Uterus (tissue), 4 donors: ENCODE results near the gene KCNAB2. TPM values are rescaled to one million over a fixed set of nuclear protein-coding genes. Genes with fewer than 3 reads are reported as not detected.

Experiments used
- DNase-seq, 2 donors: peaks; one replicate each; pipeline ENCODE4 v3.0.0-alpha.2; 2019 to 2020
- H3K27ac ChIP-seq, 2 donors: fragments of 200-600 bp; sonication (generic); 1 replicate in 1 of 2; 2 replicates in 1 of 2; pipeline ENCODE4 v1.5.1; 2016 to 2018
- H3K27me3 ChIP-seq, 2 donors: fragments of 200-600 bp; sonication (generic); one replicate each; pipeline ENCODE4 v1.5.1; 2018 to 2019; ENCODE audit warnings: control low read depth in 1 of 2
- H3K36me3 ChIP-seq, 2 donors: fragments of 200-600 bp; sonication (generic); one replicate each; pipeline ENCODE4 v1.5.1; 2019; ENCODE audit warnings: control low read depth in 1 of 2
- H3K4me1 ChIP-seq, 2 donors: fragments of 200-600 bp; sonication (generic); one replicate each; pipeline ENCODE4 v1.5.1; 2018 to 2019; ENCODE audit warnings: control low read depth in 1 of 2
- H3K4me3 ChIP-seq, 2 donors: fragments of 200-600 bp; sonication (generic); 1 replicate in 1 of 2; 2 replicates in 1 of 2; pipeline ENCODE4 v1.5.1; 2018 to 2019; ENCODE audit warnings: mild to moderate bottlenecking in 1 of 2
- H3K9me3 ChIP-seq, 2 donors: fragments of 200-600 bp; sonication (generic); one replicate each; pipeline ENCODE4 v1.5.1; 2019; ENCODE audit warnings: control low read depth in 1 of 2
- POLR2A ChIP-seq, 2 donors: fragments of 450-650 bp; IDR thresholded peaks; one replicate each; pipeline ENCODE4 v1.6.1; 2016; ENCODE audit warnings: antibody characterized with exemption in 2 of 2, mild to moderate bottlenecking in 1 of 2, moderate library complexity in 1 of 2
- intact Hi-C: fragments of 100-400 bp; cut with DNase I; formaldehyde crosslinking; loops from one replicate; pipeline ENCODE4 v1.15.1; 2023; ENCODE audit warnings: low total_unique reads
- total RNA-seq, 4 donors: library from RNA; depleted of rRNA in 3 of 4; stranded (reverse); fragments of >200 nt in 3 of 4; gene quantifications; one replicate each; pipeline versions ENCODE4 v1.1.0 to v1.2.4, GENCODE V29; 2014 to 2023
- TF ChIP-seq, protein P1 (sequence below), 4 experiments: fragments of 200-600 bp in 2 of 4; fragments of 450-650 bp in 2 of 4; sonication (generic) in 2 of 4; IDR thresholded peaks; one replicate each; pipeline ENCODE4 v1.5.1; 2016 to 2019; ENCODE audit warnings: antibody characterized with exemption in 4 of 4, mild to moderate bottlenecking in 2 of 4, moderate library complexity in 1 of 4
- donor health status: DM: yes; HTN: yes; CAD: no.

The KCNAB2 gene
- total RNA-seq, 4 donors from 2014 or later = 1.5 to 21.2 (median 12.9) TPM

DNA sequence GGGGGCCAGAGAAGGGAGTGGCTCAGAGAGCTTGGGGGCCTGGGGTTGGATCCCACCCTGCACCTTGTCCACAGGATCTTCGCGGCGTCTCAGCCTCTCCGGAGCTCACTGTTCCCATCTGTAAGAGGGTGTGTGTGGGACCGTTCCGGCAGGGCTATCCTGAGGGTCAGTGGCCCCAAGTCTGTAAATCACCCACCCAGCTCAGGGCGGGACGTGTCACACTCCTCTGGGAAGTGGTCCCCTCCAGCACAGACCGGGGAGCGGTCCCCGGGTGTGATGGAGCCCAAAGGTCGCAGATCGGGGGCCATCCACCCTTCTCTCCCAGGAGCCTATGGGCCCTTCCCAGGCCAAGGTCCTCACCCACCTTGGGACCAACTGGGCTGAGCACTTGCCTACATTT is 40.0 kb downstream of the KCNAB2 start:
- TF ChIP-seq, protein P1, sequence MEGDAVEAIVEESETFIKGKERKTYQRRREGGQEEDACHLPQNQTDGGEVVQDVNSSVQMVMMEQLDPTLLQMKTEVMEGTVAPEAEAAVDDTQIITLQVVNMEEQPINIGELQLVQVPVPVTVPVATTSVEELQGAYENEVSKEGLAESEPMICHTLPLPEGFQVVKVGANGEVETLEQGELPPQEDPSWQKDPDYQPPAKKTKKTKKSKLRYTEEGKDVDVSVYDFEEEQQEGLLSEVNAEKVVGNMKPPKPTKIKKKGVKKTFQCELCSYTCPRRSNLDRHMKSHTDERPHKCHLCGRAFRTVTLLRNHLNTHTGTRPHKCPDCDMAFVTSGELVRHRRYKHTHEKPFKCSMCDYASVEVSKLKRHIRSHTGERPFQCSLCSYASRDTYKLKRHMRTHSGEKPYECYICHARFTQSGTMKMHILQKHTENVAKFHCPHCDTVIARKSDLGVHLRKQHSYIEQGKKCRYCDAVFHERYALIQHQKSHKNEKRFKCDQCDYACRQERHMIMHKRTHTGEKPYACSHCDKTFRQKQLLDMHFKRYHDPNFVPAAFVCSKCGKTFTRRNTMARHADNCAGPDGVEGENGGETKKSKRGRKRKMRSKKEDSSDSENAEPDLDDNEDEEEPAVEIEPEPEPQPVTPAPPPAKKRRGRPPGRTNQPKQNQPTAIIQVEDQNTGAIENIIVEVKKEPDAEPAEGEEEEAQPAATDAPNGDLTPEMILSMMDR (IDR thresholded peaks at IDR 0.05) = no peak
- TF ChIP-seq POLR2A (IDR thresholded peaks at IDR 0.05) = no peak
- DNase-seq = no peak
- H3K27me3 ChIP-seq = no peaks in the 10 kb centered on the region
- no peaks in the 10 kb centered on the region for H3K4me1 ChIP-seq
- no peaks in the 10 kb centered on the region for H3K9me3 ChIP-seq
- H3K4me3 ChIP-seq = no peak overlapping the region
- H3K36me3 ChIP-seq = no peaks in the 10 kb centered on the region
- intact Hi-C loops = no loop called here
- no peak overlapping the region for H3K27ac ChIP-seq

DNA sequence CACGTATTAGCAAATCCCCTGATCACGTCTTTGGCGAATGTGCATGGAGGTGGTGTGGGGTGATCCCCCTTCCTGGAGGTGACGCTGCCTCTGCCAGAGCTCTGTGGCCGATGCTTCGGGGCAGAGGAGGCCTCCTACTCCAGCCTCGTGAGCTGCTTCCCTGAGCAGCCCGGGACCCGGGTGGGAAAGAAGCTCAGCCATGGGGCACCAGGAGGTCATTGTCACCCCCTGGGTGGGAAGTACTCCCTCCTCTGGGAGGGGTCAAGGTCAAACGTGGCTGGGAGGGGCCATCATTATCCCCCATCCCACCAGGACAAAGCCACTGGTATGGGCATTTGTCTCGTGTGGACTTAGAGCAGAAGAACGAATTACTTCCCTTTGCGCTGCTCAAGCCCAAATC is 40.7 kb downstream of the KCNAB2 start:
- Histone ChIP-seq H3K9me3 (no peaks in the 10 kb centered on the region), H3K4me3 (no peak overlapping the region), H3K27ac (no peak overlapping the region), H3K27me3 (no peaks in the 10 kb centered on the region), H3K4me1 (no peaks in the 10 kb centered on the region), H3K36me3 (no peaks in the 10 kb centered on the region)
- TF ChIP-seq, protein P1 (IDR thresholded peaks at IDR 0.05) = no peak
- TF ChIP-seq POLR2A (IDR thresholded peaks at IDR 0.05) = no peak
- no peak for DNase-seq
- intact Hi-C loops = no loop called here

DNA sequence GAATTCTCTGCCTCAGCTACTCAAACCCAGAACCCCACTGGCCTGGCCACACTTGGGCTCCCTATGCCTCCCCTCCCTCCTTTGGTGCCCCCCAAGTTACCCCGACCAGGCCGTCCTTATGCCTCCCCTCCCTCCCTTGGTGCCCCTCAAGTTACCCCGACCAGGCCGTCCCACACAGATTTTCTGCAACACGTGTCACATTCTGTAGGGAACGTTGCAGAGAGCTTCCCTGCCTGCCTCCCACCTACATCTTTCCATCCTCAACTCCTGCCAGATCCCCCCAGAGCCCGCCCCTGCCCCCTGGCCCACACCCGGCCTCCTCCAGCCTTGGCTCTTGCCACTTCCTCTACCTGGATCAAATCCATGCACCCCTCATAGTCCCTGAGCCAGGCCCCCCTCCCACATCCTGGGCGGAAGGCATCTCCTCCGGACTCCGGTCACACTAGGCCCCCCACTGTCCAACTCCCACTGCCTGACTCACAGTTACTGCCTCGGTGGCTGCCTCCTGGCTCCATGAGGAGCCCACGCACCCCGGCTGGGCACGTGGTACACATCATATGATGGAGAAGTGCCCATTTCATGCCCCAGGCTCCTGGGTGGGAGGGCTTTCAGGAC is 41.2 kb downstream of the KCNAB2 start:
- intact Hi-C loops = no loop called here
- H3K27ac ChIP-seq = no peak overlapping the region

DNA sequence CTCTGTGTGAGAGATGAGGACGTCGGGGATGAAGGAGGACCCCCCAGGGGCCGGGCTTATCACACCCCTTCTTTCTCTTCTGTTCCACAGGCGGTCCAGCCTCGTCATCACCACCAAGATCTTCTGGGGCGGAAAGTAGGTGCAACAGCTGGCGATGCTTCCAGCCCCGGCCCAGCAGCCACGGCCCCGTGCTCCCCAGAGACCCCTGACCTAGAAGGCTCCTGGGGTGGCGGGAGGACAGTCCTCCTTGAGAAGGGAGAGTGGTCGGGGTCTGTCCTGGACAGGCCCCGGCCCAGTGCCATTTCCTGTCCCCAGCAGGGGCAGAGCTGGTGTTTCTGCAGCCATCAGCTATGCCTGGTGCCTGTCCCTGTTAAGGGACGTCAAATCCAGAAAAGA is 41.7 kb downstream of the KCNAB2 start:
- Histone ChIP-seq H3K4me1 (no peaks in the 10 kb centered on the region), H3K4me3 (no peak overlapping the region), H3K27me3 (no peaks in the 10 kb centered on the region), H3K9me3 (no peaks in the 10 kb centered on the region), H3K27ac (no peak overlapping the region), H3K36me3 (no peaks in the 10 kb centered on the region)
- DNase-seq = no peak
- intact Hi-C loops = no loop called here
- TF ChIP-seq, protein P1 (IDR thresholded peaks at IDR 0.05) = no peak
- TF ChIP-seq POLR2A (IDR thresholded peaks at IDR 0.05) = no peak

More for the DNA sequence above, 41.2 kb downstream of the KCNAB2 start:
- Histone ChIP-seq H3K27me3 (no peaks in the 10 kb centered on the region), H3K9me3 (no peaks in the 10 kb centered on the region), H3K36me3 (no peaks in the 10 kb centered on the region), H3K4me1 (no peaks in the 10 kb centered on the region), H3K4me3 (no peak overlapping the region)
- TF ChIP-seq, protein P1 (IDR thresholded peaks at IDR 0.05) = no peak
- no peak for TF ChIP-seq POLR2A (IDR thresholded peaks at IDR 0.05)
- DNase-seq = no peak

DNA sequence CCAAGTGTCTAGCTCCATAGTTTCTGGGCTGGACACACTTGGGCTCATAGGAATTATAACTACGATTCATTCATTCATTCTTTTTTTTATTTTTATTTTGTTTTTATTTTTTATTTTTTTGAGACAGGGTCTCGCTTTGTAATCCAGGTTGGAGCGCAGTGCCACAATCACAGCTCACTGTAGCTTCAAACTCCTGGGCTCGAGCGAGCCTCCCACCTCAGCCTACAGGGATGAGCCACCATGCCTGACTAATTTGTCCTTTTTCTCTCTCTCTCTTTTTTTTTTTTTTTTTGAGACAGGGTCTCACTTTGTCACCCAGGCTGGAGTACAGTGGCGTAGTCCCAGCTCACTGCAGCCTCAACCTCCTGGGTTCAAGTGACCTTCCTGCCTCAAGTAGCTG is 42.3 kb downstream of the KCNAB2 start:
- intact Hi-C loops = no loop called here

More for the DNA sequence above, 42.3 kb downstream of the KCNAB2 start:
- DNase-seq = no peak
- no peak overlapping the region for H3K27ac ChIP-seq
- no peaks in the 10 kb centered on the region for H3K27me3 ChIP-seq
- H3K4me3 ChIP-seq = no peak overlapping the region
- no peaks in the 10 kb centered on the region for H3K4me1 ChIP-seq
- no peaks in the 10 kb centered on the region for H3K9me3 ChIP-seq
- TF ChIP-seq, protein P1 (IDR thresholded peaks at IDR 0.05) = no peak
- TF ChIP-seq POLR2A (IDR thresholded peaks at IDR 0.05) = no peak
- H3K36me3 ChIP-seq = no peaks in the 10 kb centered on the region
